Gastrocnemius medialis (tissue), 4 donors: Measurements from ENCODE around the gene ARHGAP9.

Experiments
- POLR2A ChIP-seq, 2 donors: fragments of 450-650 bp; IDR thresholded peaks; one replicate each; pipeline ENCODE4 v1.6.1; 2017; ENCODE audit warnings: antibody characterized with exemption in 2 of 2, mild to moderate bottlenecking in 2 of 2, moderate library complexity in 2 of 2
- TF ChIP-seq, protein P1 (sequence below), 5 experiments: fragments of 450-650 bp in 3 of 5; fragments of 200-600 bp in 2 of 5; sonication (generic) in 2 of 5; IDR thresholded peaks in 4 of 5; conservative IDR thresholded peaks in 1 of 5; 1 replicate in 4 of 5; 2 replicates in 1 of 5; pipeline ENCODE4 v1.5.1; 2016 to 2019; ENCODE audit warnings: antibody characterized with exemption in 5 of 5, mild to moderate bottlenecking in 3 of 5, moderate library complexity in 3 of 5

- TF ChIP-seq, protein P1, sequence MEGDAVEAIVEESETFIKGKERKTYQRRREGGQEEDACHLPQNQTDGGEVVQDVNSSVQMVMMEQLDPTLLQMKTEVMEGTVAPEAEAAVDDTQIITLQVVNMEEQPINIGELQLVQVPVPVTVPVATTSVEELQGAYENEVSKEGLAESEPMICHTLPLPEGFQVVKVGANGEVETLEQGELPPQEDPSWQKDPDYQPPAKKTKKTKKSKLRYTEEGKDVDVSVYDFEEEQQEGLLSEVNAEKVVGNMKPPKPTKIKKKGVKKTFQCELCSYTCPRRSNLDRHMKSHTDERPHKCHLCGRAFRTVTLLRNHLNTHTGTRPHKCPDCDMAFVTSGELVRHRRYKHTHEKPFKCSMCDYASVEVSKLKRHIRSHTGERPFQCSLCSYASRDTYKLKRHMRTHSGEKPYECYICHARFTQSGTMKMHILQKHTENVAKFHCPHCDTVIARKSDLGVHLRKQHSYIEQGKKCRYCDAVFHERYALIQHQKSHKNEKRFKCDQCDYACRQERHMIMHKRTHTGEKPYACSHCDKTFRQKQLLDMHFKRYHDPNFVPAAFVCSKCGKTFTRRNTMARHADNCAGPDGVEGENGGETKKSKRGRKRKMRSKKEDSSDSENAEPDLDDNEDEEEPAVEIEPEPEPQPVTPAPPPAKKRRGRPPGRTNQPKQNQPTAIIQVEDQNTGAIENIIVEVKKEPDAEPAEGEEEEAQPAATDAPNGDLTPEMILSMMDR (IDR thresholded peaks at IDR 0.05 in 4 of 5, conservative IDR thresholded peaks at IDR 0.05 in 1 of 5), result no peak
- no peak for TF ChIP-seq POLR2A (IDR thresholded peaks at IDR 0.05)
Observed at GRCh38 chr12:57519796-57520052, 40.1 kb upstream of the ARHGAP9 start.
